ENCODE results near the gene CATSPERB.
"Not testable (repeated sequence)": the region's sequence is repeated elsewhere in the genome, so short reads cannot be mapped to it uniquely, and the experiment has no call there.

Gene CATSPERB

GRCh38 chr14:91679273-91679672 lies 52.6 kb downstream of the CATSPERB start:
- no peaks in the 10 kb centered on the region for H3K36me3 ChIP-seq
- H3K27me3 ChIP-seq, result no peaks in the 10 kb centered on the region
- H3K9me3 ChIP-seq, result no peaks in the 10 kb centered on the region
- no peak for DNase-seq
- no peaks in the 10 kb centered on the region for H3K4me1 ChIP-seq
- no peak for TF ChIP-seq CTCF (IDR thresholded peaks at IDR 0.05; ENCODE audit: low read depth, low read length)
- H3K4me3 ChIP-seq (ENCODE audit: low read depth, low read length), result no peak overlapping the region

GRCh38 chr14:91677687-91678086 lies 54.2 kb downstream of the CATSPERB start:
- not testable (repeated sequence) for H3K9me3 ChIP-seq; H3K27me3 ChIP-seq; DNase-seq; H3K36me3 ChIP-seq; H3K4me1 ChIP-seq; H3K4me3 ChIP-seq (ENCODE audit: low read depth, low read length)

GRCh38 chr14:91674911-91675310 lies 57.0 kb downstream of the CATSPERB start:
- no peaks in the 10 kb centered on the region for H3K9me3 ChIP-seq
- no peak for TF ChIP-seq CTCF (IDR thresholded peaks at IDR 0.05; ENCODE audit: low read depth, low read length)
- H3K36me3 ChIP-seq, result no peaks in the 10 kb centered on the region
- no peak for DNase-seq
- H3K4me1 ChIP-seq, result no peaks in the 10 kb centered on the region
- H3K4me3 ChIP-seq (ENCODE audit: low read depth, low read length), result no peak overlapping the region
- no peaks in the 10 kb centered on the region; the same call in 1 of the 2 replicates for H3K27me3 ChIP-seq

- Histone ChIP-seq H3K4me1 (no peaks in the 10 kb centered on the region), H3K9me3 (peaks cover 3% of the 10 kb centered on the region), H3K36me3 (no peaks in the 10 kb centered on the region), H3K27me3 (no peaks in the 10 kb centered on the region; the same call in 1 of the 2 replicates), H3K4me3 (ENCODE audit: low read depth, low read length) (no peak overlapping the region)
- no peak for TF ChIP-seq CTCF (IDR thresholded peaks at IDR 0.05; ENCODE audit: low read depth, low read length)
- no peak for DNase-seq
Observed at GRCh38 chr14:91669867-91670266, 62.0 kb downstream of the CATSPERB start.

- H3K36me3 ChIP-seq; H3K27me3 ChIP-seq; DNase-seq; H3K4me3 ChIP-seq (ENCODE audit: low read depth, low read length); H3K9me3 ChIP-seq; H3K4me1 ChIP-seq: not testable (repeated sequence)
Observed at GRCh38 chr14:91667101-91667500, 64.8 kb downstream of the CATSPERB start.

GRCh38 chr14:91660790-91661189 lies 71.1 kb downstream of the CATSPERB start:
- Histone ChIP-seq H3K27me3 (peaks cover 3% of the 10 kb centered on the region), H3K9me3 (no peaks in the 10 kb centered on the region), H3K4me3 (ENCODE audit: low read depth, low read length) (no peak overlapping the region), H3K36me3 (no peaks in the 10 kb centered on the region), H3K4me1 (no peaks in the 10 kb centered on the region)
- no peak for DNase-seq
- no peak for TF ChIP-seq CTCF (IDR thresholded peaks at IDR 0.05; ENCODE audit: low read depth, low read length)

GRCh38 chr14:91654836-91655235 lies 77.0 kb downstream of the CATSPERB start:
- no peak for DNase-seq
- H3K27me3 ChIP-seq, result peaks cover 3% of the 10 kb centered on the region

More at GRCh38 chr14:91654836-91655235, 77.0 kb downstream of the CATSPERB start:
- Histone ChIP-seq H3K4me1 (no peaks in the 10 kb centered on the region), H3K36me3 (no peaks in the 10 kb centered on the region), H3K9me3 (no peaks in the 10 kb centered on the region), H3K4me3 (ENCODE audit: low read depth, low read length) (no peak overlapping the region)
- no peak for TF ChIP-seq CTCF (IDR thresholded peaks at IDR 0.05; ENCODE audit: low read depth, low read length)
